Endodermal cell (in vitro differentiated cells): ENCODE results near the gene SNX9. TPM values are rescaled to one million over a fixed set of nuclear protein-coding genes. Genes with fewer than 3 reads are reported as not detected.

Experiments
- DNase-seq: peaks from one replicate; pipeline ENCODE4 v3.0.0-alpha.2; 2017
- H3K27ac ChIP-seq: 2 replicates; pipeline ENCODE4 v1.5.1; 2013; ENCODE audit warnings: mild to moderate bottlenecking, low read depth, low read length, moderate library complexity
- H3K27me3 ChIP-seq: 2 replicates; pipeline ENCODE4 v1.6.1; 2013; ENCODE audit warnings: mild to moderate bottlenecking, low read length, moderate library complexity; ENCODE audit not compliant: insufficient read depth, control insufficient read depth, poor library complexity, severe bottlenecking
- H3K36me3 ChIP-seq: 2 replicates; pipeline ENCODE4 v1.7.0; 2013; ENCODE audit warnings: mild to moderate bottlenecking, low read length, moderate library complexity; ENCODE audit not compliant: control insufficient read depth, insufficient read depth
- H3K4me1 ChIP-seq: one replicate; pipeline ENCODE4 v1.7.0; 2013; ENCODE audit warnings: low read length; ENCODE audit not compliant: control insufficient read depth, insufficient read depth
- H3K4me3 ChIP-seq: 2 replicates; pipeline ENCODE4 v1.5.1; 2013; ENCODE audit warnings: mild to moderate bottlenecking, low read length, moderate library complexity
- H3K9ac ChIP-seq: 2 replicates; pipeline ENCODE4 v1.6.1; 2013; ENCODE audit warnings: mild to moderate bottlenecking, low read length, moderate library complexity; ENCODE audit not compliant: poor library complexity, severe bottlenecking; ENCODE audit errors: extremely low read depth
- H3K9me3 ChIP-seq: 2 replicates; pipeline ENCODE4 v1.6.1; 2013; ENCODE audit warnings: mild to moderate bottlenecking, low read length, moderate library complexity; ENCODE audit not compliant: control insufficient read depth
- H3K27ac Mint-ChIP-seq: 2 replicates; pipeline ENCODE4 v1.8.0; 2020; ENCODE audit warnings: mixed read lengths
- H3K27me3 Mint-ChIP-seq: 2 replicates; pipeline ENCODE4 v1.8.0; 2021; ENCODE audit warnings: mild to moderate bottlenecking, mixed read lengths; ENCODE audit not compliant: insufficient read depth
- H3K36me3 Mint-ChIP-seq: 2 replicates; pipeline ENCODE4 v1.8.0; 2020; ENCODE audit warnings: low read depth, mixed read lengths
- H3K4me1 Mint-ChIP-seq: 2 replicates; pipeline ENCODE4 v1.8.0; 2020; ENCODE audit warnings: mixed read lengths
- H3K4me3 Mint-ChIP-seq: 2 replicates; pipeline ENCODE4 v1.8.0; 2020; ENCODE audit warnings: mild to moderate bottlenecking, moderate library complexity, mixed read lengths
- H3K9me3 Mint-ChIP-seq: 2 replicates; pipeline ENCODE4 v1.8.0; 2020; ENCODE audit warnings: mild to moderate bottlenecking, mixed read lengths
- WGBS, 2 experiments: methylation state at CpG; one replicate each; pipeline versions ENCODE4 v1.1.5 to v1.1.7; 2013; ENCODE audit warnings: missing lambda C conversion rate in 2 of 2, mixed read lengths in 1 of 2; ENCODE audit not compliant: insufficient coverage in 1 of 2, insufficient read length in 1 of 2; 5-methylcytosine and 5-hydroxymethylcytosine counted together
- total RNA-seq, 2 donors: library from RNA; stranded (reverse); fragmentation: NEBNext Ultra II Directional in 1 of 2; extraction: Animal tissue kit (Norgen Biotek cat#: 25700) in 1 of 2; gene quantifications; 2 replicates in 1 of 2; 3 replicates in 1 of 2; pipeline ENCODE4 v1.2.1, GENCODE V29; 2021
- TF ChIP-seq, protein P1 (sequence below): fragments of 200-600 bp; sonication (generic); conservative IDR thresholded peaks from 2 replicates; pipeline ENCODE4 v1.5.0; 2021; ENCODE audit warnings: antibody characterized with exemption, mild to moderate bottlenecking

Gene SNX9
- total RNA-seq, 2 donors from 2014 or later = 30.6 to 33.0 TPM

DNA sequence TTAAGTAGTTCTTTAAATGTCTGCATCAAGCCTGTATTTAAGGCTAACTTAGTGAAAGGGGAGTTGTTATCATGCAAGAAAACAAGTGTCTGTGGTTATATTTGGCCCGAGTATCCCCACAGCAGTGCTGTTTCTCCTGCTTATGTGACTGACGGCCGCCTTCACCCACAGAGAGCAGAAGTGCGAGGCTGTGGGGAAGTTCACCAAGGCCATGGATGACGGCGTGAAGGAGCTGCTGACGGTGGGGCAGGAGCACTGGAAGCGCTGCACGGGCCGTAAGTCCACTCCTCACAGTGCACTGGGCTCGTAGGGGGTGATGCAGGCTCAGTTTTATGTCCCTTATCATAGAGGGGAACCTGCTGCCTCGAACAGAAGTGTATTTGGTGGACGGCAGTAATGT lies 105.4 kb downstream of the SNX9 start:
- H3K27ac ChIP-seq = no peak overlapping the region
- Mint-ChIP-seq H3K27ac (peak overlapping the region; percentile 52), H3K36me3 (peaks cover 86% of the 10 kb centered on the region)

DNA sequence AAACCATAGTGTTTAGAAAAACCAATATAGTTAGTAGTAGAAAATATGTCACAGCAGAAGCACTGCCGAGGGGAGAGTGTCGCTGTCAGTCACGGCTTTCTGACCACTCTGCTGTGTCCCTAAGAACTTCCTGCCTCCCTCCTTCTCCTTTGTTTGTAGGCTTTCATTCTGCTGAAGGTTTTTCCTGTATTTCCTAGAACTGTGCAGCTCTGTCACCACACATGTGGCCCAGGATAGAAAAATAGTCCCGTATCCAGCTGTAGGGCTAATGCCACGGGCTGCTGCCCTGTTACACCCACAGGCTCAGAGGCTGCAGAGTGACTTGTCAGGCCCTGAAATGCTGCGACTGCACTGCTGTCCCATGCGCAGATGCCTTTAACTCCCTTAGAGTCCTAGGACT lies 106.0 kb downstream of the SNX9 start:
- H3K4me3 Mint-ChIP-seq = no peak overlapping the region
- H3K27ac Mint-ChIP-seq = no peak overlapping the region
- H3K4me3 ChIP-seq = no peak overlapping the region
- no peak overlapping the region for H3K27ac ChIP-seq
- no peaks in the 10 kb centered on the region for H3K27me3 Mint-ChIP-seq
- H3K4me1 ChIP-seq = no peaks in the 10 kb centered on the region
- WGBS, 2 experiments = 92 to 96% methylated on average over 7 of the region's 7 CpGs
- H3K9ac ChIP-seq = no peak overlapping the region
- H3K4me1 Mint-ChIP-seq = peaks cover 9% of the 10 kb centered on the region
- peaks cover 86% of the 10 kb centered on the region for H3K36me3 Mint-ChIP-seq
- no peaks in the 10 kb centered on the region for H3K27me3 ChIP-seq
- no peak for DNase-seq
- no peaks in the 10 kb centered on the region for H3K9me3 ChIP-seq
- TF ChIP-seq, protein P1, sequence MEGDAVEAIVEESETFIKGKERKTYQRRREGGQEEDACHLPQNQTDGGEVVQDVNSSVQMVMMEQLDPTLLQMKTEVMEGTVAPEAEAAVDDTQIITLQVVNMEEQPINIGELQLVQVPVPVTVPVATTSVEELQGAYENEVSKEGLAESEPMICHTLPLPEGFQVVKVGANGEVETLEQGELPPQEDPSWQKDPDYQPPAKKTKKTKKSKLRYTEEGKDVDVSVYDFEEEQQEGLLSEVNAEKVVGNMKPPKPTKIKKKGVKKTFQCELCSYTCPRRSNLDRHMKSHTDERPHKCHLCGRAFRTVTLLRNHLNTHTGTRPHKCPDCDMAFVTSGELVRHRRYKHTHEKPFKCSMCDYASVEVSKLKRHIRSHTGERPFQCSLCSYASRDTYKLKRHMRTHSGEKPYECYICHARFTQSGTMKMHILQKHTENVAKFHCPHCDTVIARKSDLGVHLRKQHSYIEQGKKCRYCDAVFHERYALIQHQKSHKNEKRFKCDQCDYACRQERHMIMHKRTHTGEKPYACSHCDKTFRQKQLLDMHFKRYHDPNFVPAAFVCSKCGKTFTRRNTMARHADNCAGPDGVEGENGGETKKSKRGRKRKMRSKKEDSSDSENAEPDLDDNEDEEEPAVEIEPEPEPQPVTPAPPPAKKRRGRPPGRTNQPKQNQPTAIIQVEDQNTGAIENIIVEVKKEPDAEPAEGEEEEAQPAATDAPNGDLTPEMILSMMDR = no peak
- H3K9me3 Mint-ChIP-seq = no peaks in the 10 kb centered on the region
- peaks cover 90% of the 10 kb centered on the region for H3K36me3 ChIP-seq

More for the DNA sequence above, 105.4 kb downstream of the SNX9 start:
- H3K9me3 Mint-ChIP-seq = peaks cover 2% of the 10 kb centered on the region
- Histone ChIP-seq H3K36me3 (peaks cover 88% of the 10 kb centered on the region), H3K9me3 (no peaks in the 10 kb centered on the region), H3K9ac (no peak overlapping the region), H3K4me1 (no peaks in the 10 kb centered on the region), H3K4me3 (no peak overlapping the region), H3K27me3 (no peaks in the 10 kb centered on the region)
- 94 to 96% methylated on average over 13 of the region's 13 CpGs for WGBS, 2 experiments
- DNase-seq = no peak
- H3K27me3 Mint-ChIP-seq = no peaks in the 10 kb centered on the region
- no peak overlapping the region for H3K4me3 Mint-ChIP-seq
- TF ChIP-seq, protein P1 = no peak
- H3K4me1 Mint-ChIP-seq = peaks cover 9% of the 10 kb centered on the region

DNA sequence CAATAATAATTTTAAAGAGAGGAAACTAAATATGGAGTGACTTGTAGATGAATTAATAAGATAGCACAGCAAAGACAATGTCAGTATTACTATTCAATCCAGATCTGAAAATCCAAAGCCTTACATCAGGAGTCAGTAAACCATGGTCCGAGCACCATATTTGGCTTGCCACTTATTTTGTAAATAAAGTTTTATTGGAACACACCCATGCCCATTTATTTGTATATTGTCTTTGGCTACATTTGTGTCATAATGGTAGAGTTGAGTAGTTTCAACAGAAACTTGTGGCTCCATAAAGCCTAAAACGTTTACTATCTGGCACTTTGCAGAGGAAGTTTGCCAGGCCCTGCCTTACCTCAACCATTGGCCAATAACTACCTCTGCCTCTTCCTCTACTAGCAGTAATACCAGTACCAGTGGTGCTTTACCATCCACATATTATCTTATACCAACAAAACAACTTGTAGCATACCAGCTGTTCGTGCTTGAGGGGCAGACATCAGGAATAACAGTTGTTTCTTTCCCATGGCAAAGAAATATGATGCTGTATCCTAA lies 106.8 kb downstream of the SNX9 start:
- H3K36me3 Mint-ChIP-seq = peaks cover 81% of the 10 kb centered on the region
- no peak overlapping the region for H3K27ac Mint-ChIP-seq
- no peaks in the 10 kb centered on the region for H3K9me3 Mint-ChIP-seq

More for the DNA sequence above, 106.8 kb downstream of the SNX9 start:
- Histone ChIP-seq H3K36me3 (peaks cover 89% of the 10 kb centered on the region), H3K27ac (no peak overlapping the region), H3K4me3 (no peak overlapping the region), H3K4me1 (no peaks in the 10 kb centered on the region), H3K9me3 (no peaks in the 10 kb centered on the region), H3K9ac (no peak overlapping the region), H3K27me3 (no peaks in the 10 kb centered on the region)
- 78 to 90% methylated on average over 1 to 3 of the region's 3 CpGs for WGBS, 2 experiments
- peaks cover 9% of the 10 kb centered on the region for H3K4me1 Mint-ChIP-seq
- no peak for DNase-seq
- no peaks in the 10 kb centered on the region for H3K27me3 Mint-ChIP-seq
- TF ChIP-seq, protein P1 = no peak
- H3K4me3 Mint-ChIP-seq = no peak overlapping the region
